SKM-1 treated with dmso at 0.1 percent for 144 hours (cell line): ENCODE data around the gene CDK8.
"Not testable (repeated sequence)": the region's sequence is repeated elsewhere in the genome, so short reads cannot be mapped to it uniquely, and the experiment has no call there.

Experiments used
- DNase-seq: peaks from one replicate; lab custom pipeline; 2025; ENCODE audit not compliant: unreplicated experiment; lab: John Stamatoyannopoulos, UW

CDK8 gene

DNA sequence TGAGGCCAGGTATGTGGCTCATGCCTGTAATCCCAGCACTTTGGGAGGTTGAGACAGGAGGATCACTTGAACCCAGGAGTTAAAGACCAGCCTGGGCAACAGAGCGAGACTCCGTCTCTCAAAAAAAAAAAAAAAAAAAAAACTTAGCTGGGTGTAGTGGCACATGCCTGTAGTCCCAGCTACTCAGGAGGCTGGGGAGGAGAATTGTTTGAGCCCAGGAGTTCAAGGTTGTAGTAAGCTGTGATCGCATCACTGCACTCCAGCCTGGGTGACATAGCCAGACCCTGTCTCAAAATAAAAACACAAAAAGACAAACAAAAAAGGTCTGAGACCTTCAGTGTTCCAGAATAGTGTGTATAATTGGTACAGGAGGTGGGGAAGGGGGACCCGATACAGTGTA lies 1.9 kb upstream of the CDK8 start:
- not testable (repeated sequence) for DNase-seq

DNA sequence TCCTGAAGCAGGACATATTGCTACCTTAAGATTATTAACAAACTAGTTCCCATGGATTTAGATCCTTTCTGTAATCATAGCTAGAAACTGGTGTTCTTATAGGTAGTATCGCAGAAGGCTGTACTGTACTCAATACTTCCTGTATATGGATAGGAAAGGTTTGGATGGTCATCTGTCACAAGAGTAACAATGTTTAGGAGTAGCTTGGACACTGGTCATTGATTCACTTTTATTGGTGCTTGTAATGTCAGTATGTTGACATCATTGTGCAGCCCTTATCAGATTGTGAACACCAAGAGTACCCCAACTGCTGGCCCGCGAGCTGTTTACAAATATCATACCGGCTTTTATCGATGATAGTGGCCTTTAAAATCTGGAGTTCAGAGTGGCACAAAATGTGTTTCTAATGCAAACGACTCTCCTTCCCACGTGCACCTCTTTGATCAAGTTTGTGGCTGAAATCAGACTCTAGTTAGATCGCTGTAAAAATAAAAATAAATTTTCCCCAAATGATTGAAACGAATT lies 605 bp upstream of the CDK8 start:
- DNase-seq = no peak

DNA sequence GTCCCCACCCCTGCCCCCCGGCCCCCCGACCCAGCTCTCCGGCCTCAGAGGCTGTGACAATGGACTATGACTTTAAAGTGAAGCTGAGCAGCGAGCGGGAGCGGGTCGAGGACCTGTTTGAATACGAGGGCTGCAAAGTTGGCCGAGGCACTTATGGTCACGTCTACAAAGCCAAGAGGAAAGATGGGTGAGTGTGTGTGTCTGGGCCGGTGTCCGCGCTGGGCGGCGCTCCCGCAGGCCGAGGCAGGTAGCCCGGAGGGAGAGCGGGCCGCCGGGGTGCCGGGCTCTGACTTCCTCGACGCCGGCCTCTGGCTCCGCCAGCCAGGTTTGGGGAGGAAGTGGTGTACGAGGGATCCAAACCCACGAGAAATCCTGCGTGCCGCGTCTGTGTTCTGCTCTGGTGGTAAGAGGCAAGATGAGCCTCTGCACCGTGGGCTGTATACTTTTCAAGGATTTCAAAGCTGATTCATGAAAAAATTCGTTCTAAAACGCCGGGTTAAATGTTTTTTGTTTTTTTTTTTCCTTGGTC lies 718 bp downstream of the CDK8 start:
- DNase-seq = peak; percentile 26

DNA sequence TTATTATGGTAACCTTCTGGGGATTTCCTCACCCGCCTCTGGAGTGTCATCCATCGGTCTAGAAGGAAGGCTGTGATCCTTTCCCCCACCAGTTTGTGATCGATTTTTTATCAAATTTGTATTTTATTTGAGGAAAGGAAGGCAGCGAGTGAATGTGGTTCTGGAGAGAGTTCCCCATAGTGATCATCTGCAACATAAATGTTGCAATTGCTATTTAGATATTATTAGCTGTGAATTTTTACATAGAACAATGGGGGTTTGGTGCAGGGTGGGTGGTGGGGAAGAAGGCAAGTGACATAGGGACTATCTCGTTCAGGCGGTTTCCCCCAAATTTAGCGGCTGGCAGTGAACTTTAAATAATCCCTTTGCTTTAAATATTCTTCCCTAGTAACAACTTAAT lies 1.2 kb downstream of the CDK8 start:
- DNase-seq = no peak

DNA sequence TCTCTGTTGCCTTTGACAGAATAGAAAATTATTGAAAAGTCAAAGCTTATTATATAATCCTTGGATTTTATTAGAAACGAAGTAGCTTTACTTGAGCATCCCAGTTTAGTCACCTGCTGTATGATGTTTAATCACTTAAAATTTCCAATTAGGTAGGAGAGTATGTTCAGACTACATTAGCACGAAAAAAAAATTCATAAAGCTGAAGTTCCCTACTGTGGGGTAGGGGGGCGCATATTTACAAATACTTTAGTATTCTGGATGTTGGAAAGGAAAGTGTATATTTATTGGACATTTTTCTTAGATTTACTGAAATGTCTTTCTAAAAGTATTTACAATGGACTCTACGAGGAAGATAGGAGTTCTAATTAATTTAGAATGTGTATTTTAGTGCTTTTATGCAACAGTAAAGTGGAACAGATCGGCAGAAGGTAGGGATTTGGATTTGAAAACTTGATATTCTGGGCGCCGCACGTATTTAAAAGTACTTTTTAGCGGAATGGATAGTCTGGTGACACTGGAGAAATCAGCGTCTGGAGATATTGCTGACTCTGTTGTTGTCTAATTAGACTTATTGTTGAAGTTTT lies 1.9 kb downstream of the CDK8 start:
- DNase-seq = peak; percentile 26

DNA sequence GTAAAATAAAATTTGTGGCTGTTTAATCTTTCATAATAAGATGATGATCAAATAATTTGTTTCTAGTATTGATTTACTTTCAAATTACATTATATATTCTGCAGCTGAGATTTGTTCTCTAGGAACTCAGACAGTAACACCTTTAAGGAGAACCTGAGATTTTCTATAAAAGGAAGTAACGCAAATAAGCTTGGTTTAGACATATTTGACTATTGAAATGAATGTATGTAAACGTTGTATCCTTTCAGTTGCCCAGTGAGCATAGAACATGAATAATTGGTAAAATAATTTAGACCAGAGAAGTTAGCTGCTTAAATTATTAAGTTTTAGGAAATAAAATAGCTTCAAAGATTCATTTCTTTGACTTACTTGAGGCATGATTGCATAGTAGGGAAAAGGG lies 3.1 kb downstream of the CDK8 start:
- DNase-seq = no peak

DNA sequence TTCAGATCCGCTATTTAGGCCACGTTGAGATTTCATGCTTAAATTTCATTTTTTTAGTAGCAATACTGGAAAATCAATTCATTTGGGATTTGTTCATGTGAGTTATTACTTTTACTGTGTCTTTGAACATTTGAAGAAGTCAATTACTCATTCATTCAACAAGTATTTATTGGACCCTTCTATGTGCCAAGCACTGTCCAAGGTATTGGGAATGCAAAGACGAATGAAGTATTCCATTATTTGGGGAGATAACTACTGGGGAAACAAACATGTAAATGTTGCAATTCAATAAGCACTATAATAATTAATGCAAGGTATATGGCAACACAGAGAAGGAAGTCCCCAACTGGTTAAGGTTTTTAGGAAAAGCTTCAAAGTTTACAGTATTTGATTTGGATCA lies 5.7 kb downstream of the CDK8 start:
- DNase-seq = no peak

DNA sequence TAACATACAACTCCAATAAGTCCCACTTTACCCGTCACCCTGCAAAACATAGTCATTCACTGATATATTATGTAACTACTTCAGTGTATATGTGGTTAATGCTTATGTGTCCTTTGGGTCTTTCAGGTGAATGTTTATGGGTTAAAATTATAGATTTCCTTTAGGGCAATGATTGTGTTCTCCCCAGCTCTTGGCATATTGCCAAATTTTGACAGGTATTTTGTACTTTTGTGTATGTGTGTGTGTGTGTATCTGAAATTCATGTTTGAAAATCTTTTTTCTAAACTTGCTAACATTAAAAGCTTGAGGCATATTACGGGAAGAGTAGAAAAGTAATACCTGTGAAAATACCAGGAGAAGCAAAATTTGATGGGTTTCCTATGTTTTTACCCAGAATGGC lies 8.2 kb downstream of the CDK8 start:
- no peak for DNase-seq

DNA sequence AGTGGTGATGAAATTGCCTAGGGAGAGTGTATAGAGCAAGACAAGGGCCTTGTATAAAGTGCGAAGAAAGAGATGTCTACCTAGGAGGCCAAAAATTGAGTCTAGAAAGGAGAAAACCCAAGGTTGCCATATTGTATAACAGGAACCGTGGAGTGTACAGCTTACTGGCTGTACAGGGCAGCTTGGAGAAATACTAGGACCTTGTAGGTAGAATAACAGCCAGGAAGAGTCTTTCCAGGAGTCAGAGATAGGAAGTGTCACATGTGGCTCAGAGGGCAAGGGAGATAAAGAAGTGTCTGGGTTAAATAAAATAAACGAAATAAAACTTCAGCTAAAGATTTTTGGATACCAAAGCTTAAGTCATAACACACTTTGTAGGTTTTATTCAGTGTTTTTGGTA lies 12.4 kb downstream of the CDK8 start:
- no peak for DNase-seq

DNA sequence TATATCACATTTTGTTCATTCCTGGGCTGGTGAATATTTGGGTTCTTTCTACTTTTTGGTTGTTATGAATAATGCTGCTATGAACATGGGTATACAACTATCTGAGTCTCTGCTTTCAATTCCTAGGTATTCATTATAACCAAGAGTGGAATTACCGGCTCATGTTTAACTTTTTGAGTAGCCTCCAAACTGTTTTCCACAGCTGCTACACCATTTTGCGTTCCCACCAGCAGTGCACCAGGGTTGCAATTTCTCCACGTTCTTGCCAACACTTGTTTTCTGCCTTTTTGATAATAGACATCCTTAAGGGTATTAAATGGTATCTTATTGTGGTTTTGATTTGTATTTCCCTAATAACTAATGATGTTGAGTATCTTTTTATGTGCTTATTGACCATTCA lies 16.8 kb downstream of the CDK8 start:
- DNase-seq = no peak

DNA sequence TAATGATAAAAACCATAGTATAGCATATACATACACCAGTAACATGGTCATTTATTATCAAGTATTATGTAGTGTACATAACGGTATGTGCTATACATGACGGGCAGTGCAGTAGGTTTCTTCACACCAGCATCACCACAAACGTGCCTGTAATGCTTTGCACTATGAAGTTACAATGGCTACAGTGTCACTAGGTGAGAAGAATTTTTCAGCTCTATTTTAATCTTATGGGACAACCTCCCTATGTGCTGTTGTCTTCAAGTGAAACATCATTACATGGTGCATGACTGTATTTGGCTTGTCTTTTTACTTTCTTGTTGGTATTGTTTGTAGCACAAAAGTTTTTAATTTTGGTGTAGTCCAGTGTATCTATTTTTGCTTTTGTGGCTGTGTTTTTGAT lies 18.7 kb downstream of the CDK8 start:
- DNase-seq = no peak

DNA sequence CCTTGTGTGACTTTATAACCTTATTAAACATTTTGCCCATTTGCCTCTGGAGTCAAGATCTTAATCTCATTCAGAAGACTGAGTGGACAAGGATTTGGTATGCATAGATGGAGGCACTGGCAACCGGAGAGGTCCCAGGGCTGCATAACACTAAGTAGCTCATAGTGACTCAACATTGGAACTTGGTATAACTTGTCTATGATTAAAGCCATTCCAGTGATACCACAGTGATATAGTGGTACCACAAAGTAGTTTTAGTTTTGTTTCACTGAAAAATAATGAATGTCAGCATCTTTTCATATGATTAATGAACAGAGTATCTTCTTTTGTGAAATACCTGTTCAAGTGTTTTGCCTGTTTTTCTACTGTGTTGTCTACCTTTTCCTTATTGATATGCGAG lies 26.4 kb downstream of the CDK8 start:
- no peak for DNase-seq

DNA sequence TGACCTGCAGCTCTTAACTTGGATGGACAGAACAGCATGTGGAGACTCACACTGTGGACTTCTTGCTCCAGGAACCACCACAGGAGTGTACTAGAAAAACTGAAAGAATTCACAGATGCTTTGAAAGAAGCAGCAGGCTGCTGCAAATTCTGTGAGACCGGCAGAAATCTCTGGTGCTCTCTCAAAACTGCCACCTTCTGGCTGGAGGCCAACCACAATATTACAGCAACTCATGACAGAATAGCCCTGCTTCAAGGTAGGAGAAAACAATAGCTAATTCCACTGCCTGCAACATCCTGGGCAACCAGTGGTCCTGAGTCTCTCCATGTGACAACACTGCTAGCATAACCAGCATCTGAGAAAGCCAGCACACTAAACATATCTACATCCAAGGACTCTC lies 26.9 kb downstream of the CDK8 start:
- DNase-seq = no peak

DNA sequence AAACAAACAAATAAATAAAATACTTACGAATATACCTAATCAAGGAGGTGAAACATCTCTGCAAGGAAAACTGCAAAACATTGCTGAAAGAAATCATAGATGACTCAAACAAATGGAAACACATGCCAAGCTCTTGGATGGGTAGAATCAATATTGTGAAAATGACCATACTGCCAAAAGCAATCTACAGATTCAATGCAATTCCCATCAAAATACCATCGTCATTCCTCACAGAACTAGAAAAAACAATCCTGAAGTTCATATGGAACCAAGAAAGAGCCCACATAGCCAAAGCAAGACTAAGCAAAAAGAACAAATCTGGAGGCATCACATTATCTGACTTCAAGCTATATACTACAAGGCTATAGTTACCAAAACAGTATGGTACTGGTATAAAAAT lies 32.0 kb downstream of the CDK8 start:
- DNase-seq = not testable (repeated sequence)

DNA sequence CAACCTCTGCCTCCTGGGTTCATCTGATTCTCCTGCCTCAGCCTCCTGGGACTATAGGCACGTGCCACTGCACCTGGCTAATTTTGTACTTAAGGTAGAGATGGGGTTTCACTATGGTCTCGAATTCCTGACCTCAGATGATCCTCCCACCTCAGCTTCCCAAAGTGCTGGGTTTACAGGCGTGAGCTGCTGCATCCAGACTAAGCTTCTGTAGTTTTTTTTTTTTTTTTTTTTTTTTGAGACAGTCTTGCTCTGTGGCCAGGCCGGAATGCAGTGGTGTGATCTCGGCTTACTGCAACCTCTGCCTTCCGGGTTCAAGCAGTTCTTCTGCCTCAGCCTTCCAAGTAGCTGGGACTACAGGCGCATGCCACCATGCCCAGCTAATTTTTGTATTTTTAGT lies 34.9 kb downstream of the CDK8 start:
- DNase-seq = not testable (repeated sequence)

DNA sequence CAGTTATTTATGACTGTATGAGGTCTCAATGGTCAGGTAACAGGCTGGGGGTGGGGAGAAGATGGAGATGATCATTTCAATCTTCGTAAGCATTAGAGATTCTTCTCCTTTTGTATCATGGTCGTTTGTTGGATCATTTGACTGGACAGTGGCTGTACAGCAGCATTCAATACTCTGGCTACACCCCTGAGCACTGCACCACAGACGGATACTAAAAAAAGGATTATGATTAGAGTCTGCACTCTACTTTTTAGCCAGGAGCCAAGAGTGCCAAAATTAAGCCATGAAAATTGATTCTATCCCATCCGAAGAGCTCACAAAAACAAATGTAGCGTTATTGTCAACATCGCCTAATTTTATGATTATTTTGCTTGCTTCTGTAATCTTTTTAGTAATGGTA lies 41.9 kb downstream of the CDK8 start:
- no peak for DNase-seq

DNA sequence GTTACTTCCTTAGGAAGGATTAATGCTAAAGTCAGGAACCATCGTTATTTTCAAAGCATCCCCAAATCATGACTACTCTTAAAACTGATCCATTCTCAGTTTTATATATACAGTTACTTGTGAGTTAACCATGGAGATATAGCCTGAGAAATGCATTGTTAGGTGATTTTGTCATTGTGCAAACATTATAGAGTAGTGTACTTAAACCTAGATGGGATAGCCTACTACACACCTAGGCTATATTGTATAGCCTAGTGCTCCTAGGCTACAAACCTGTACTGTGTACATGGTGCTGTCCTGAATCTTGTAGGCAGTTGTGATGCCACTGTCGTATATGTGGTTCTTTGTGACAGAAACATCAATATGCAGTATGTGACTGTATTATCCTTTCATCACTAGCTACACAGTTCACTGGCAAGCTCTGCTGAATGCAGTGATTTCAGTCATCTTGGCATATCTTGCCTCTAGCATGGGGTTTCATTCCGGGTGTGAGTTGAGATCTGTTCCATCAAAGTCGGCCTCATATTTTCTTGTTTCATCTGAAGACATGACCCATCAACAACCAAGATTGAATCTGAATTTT lies 45.3 kb downstream of the CDK8 start:
- no peak for DNase-seq

DNA sequence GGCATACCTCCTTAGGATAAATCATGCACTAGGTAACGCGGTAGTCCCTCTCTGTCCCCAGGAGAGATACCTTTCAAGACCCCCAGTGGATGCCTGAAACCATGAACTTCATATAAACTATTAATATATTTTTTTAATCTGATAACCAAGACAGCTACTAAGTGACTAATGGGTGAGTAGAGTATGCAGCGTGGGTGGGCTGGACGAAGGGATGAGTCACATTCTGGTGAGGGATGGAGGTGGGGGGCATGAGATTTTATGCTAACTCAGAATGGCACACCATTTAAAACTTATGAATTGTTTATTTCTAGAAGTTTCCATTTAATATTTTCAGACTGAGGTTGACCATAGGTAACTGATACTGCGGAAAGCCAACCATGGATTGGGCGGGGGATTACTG lies 46.2 kb downstream of the CDK8 start:
- DNase-seq = no peak

DNA sequence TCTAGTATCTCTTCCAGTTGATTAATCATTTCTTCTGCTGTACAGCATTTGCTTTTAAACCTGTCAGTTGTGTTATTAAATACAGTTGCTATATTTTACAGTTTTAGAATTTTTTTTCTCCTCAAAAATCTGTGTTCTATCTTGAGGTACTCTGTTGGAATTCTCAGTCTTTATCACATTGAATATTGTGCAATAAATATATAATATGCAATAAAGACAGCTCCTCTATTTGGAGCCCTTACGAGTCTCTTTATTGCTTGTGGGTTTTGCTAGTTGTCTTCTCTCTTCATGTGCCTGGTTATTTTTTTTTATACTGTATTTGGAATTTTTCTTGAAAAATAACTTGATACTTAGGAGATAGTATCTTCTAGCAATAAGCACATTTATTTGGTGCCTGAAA lies 51.7 kb downstream of the CDK8 start:
- DNase-seq = no peak

DNA sequence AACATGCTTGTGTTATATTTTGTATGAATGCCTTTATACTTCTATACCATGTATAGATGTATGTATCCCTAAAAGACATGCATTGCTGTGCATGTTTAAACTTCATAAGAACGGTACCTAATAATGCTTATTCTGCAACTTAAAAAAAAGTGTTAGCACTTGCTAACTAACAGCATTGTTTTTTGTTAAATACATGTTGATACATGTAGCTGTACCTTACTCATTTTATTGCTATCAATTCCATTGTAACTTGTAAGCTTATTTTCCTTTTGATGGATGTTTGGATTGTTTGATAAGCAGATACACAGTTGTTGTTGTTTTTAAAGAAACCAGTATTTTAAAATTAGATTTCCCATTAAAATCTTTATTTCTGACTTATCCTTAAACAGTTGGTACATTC lies 53.8 kb downstream of the CDK8 start:
- no peak for DNase-seq

DNA sequence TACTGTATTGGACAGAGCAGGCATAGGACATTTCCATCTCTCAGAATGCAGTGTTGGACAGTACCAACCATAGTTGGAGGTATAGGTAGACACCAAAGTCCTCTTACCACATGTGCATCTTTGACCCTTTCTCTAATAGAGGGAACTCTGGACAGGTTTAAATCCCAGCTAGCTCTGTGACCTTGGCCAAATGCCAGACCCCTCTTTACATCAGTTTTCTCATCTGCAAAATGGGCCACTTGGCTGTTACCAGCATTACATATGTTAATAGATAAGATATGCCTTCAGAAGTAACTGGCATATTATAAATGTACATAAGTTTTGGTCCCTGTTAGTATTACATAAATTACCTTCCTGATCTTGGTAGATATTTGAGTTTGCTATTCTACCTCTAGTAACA lies 54.3 kb downstream of the CDK8 start:
- no peak for DNase-seq

DNA sequence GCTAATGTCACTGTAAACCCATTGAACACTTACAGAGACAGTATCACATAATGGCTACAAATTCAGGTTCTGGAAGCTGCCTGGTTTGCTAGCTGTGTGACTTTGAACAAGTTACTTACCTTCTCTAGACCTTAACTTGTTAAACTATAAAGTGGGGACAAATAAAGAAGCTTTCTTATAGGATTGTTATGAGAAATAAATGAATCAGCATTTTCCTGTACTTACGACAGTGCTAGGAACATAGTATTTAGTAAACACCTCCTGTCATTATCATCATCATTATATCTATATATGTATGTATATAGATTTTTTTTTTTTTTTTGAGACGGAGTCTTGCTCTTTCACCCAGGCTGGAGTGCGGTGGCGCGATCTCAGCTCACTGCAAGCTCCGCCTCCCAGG lies 54.9 kb downstream of the CDK8 start:
- no peak for DNase-seq

DNA sequence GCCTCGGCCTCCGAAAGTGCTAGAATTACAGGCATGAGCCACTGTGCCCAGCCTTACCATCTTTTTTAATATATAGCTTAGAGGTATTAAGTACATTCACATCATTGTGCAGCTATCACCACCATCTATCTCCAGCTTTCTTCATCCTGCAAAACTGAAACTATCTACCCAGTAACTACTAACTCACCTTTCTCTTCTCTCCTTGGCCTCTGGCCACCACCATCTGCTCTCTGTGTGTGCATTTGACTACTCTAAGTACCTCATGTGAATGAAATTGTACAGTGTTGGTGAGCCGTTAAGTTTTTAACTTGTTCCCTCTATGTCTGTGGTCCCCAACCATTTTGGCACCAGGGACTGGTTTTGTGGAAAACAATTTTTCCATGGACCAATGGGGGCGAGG lies 56.1 kb downstream of the CDK8 start:
- no peak for DNase-seq
